CD14-positive monocyte (primary cell): ENCODE data around the gene RAB3IP. TPM values are rescaled to one million over a fixed set of nuclear protein-coding genes. Genes with fewer than 3 reads are reported as not detected.

ENCODE experiments used
- DNase-seq, 3 donors: peaks; one replicate each; pipeline ENCODE4 v3.0.0-alpha.2; 2011 to 2022
- H2AFZ ChIP-seq: 2 replicates; pipeline ENCODE4 v1.6.0; 2012; ENCODE audit warnings: mild to moderate bottlenecking, low read depth, low read length, inconsistent platforms; ENCODE audit not compliant: insufficient read depth, poor library complexity, severe bottlenecking
- H3K27ac ChIP-seq, 2 donors: 1 replicate in 1 of 2; 2 replicates in 1 of 2; pipeline ENCODE4 v1.5.1; 2012 to 2013; ENCODE audit warnings: low read length in 2 of 2, control low read depth in 1 of 2, inconsistent platforms in 1 of 2, low read depth in 1 of 2, mild to moderate bottlenecking in 1 of 2
- H3K27me3 ChIP-seq, 2 donors: one replicate each; pipeline versions ENCODE4 v1.6.0 to v1.6.1; 2011 to 2013; ENCODE audit warnings: low read length in 2 of 2; ENCODE audit not compliant: control insufficient read depth in 2 of 2, insufficient read depth in 2 of 2
- H3K36me3 ChIP-seq, 2 donors: replicated peaks in 1 of 2; 1 replicate in 1 of 2; 2 replicates in 1 of 2; pipeline versions ENCODE4 v1.5.1 to v1.6.1; 2012 to 2013; ENCODE audit warnings: low read length in 2 of 2, control low read depth in 1 of 2, inconsistent platforms in 1 of 2, mild to moderate bottlenecking in 1 of 2; ENCODE audit not compliant: insufficient read depth in 2 of 2, control insufficient read depth in 1 of 2
- H3K4me1 ChIP-seq, 2 donors: 1 replicate in 1 of 2; 2 replicates in 1 of 2; pipeline versions ENCODE4 v1.5.1 to v1.6.1; 2012 to 2013; ENCODE audit warnings: low read length in 2 of 2, control low read depth in 1 of 2, inconsistent platforms in 1 of 2, mild to moderate bottlenecking in 1 of 2, moderate library complexity in 1 of 2; ENCODE audit not compliant: insufficient read depth in 2 of 2, control insufficient read depth in 1 of 2
- H3K4me2 ChIP-seq: replicated peaks from 2 replicates; pipeline ENCODE3; 2012; ENCODE audit warnings: low read length, moderate library complexity, mild to moderate bottlenecking; ENCODE audit not compliant: poor library complexity, severe bottlenecking; ENCODE audit errors: extremely low read depth
- H3K4me3 ChIP-seq, 3 experiments: fragments of 200-600 bp in 1 of 3; sonication (generic) in 1 of 3; replicated peaks in 1 of 3; 1 replicate in 2 of 3; 2 replicates in 1 of 3; pipeline ENCODE4 v1.5.1; 2011 to 2013; ENCODE audit warnings: low read length in 3 of 3, mild to moderate bottlenecking in 3 of 3, control low read depth in 2 of 3, low read depth in 2 of 3, inconsistent platforms in 1 of 3, moderate library complexity in 1 of 3
- H3K79me2 ChIP-seq: 2 replicates; pipeline ENCODE4 v1.6.0; 2012; ENCODE audit warnings: mild to moderate bottlenecking, control low read depth, inconsistent platforms, low read length, moderate library complexity; ENCODE audit not compliant: insufficient read depth
- H3K9ac ChIP-seq: 2 replicates; pipeline ENCODE4 v1.6.0; 2017; ENCODE audit warnings: low read length, mild to moderate bottlenecking; ENCODE audit not compliant: insufficient read depth, poor library complexity, severe bottlenecking
- H3K9me3 ChIP-seq, 2 donors: replicated peaks in 1 of 2; 1 replicate in 1 of 2; 2 replicates in 1 of 2; pipeline versions ENCODE4 v1.5.1 to v1.6.1; 2012 to 2013; ENCODE audit warnings: low read length in 2 of 2, control low read depth in 1 of 2; ENCODE audit not compliant: control insufficient read depth in 1 of 2, insufficient read depth in 1 of 2
- H4K20me1 ChIP-seq: 2 replicates; pipeline ENCODE4 v1.6.0; 2012; ENCODE audit warnings: mild to moderate bottlenecking, low read length, control low read depth, moderate library complexity; ENCODE audit not compliant: insufficient read depth
- H3K27ac Mint-ChIP-seq, 7 donors: one replicate each; pipeline ENCODE4 v1.8.0; 2020; ENCODE audit warnings: mild to moderate bottlenecking in 7 of 7, mixed read lengths in 7 of 7, moderate library complexity in 6 of 7, inconsistent platforms in 2 of 7
- H3K27me3 Mint-ChIP-seq, 3 donors: one replicate each; pipeline ENCODE4 v1.8.0; 2021 to 2022; ENCODE audit warnings: low read depth in 3 of 3, mild to moderate bottlenecking in 3 of 3, mixed read lengths in 3 of 3, moderate library complexity in 3 of 3, inconsistent platforms in 1 of 3
- H3K36me3 Mint-ChIP-seq, 2 donors: one replicate each; pipeline ENCODE4 v1.8.0; 2020; ENCODE audit warnings: mixed read lengths in 2 of 2, inconsistent platforms in 1 of 2, mild to moderate bottlenecking in 1 of 2
- H3K4me1 Mint-ChIP-seq: one replicate; pipeline ENCODE4 v1.8.0; 2020; ENCODE audit warnings: mild to moderate bottlenecking, mixed read lengths
- H3K4me3 Mint-ChIP-seq, 2 donors: one replicate each; pipeline ENCODE4 v1.8.0; 2020; ENCODE audit warnings: mild to moderate bottlenecking in 2 of 2, mixed read lengths in 2 of 2, moderate library complexity in 1 of 2
- H3K9me3 Mint-ChIP-seq, 7 donors: one replicate each; pipeline ENCODE4 v1.8.0; 2020 to 2022; ENCODE audit warnings: mixed read lengths in 7 of 7, mild to moderate bottlenecking in 6 of 7, moderate library complexity in 6 of 7, inconsistent platforms in 2 of 7
- WGBS: methylation state at CpG from one replicate; pipeline ENCODE4 v1.1.5; 2013; ENCODE audit warnings: missing lambda C conversion rate; ENCODE audit not compliant: insufficient coverage; 5-methylcytosine and 5-hydroxymethylcytosine counted together
- intact Hi-C, 2 donors: fragments of 100-400 bp; cut with micrococcal nuclease; formaldehyde crosslinking; loops; one replicate each; pipeline versions ENCODE4 v1.15.0 to v1.15.1; 2023
- polyA plus RNA-seq, 3 donors: library from polyadenylated mRNA; depleted of rRNA in 1 of 3; unstranded in 2 of 3; stranded (reverse) in 1 of 3; fragments of 300-500 nt in 2 of 3; fragments of >200 nt in 1 of 3; fragmentation: Illumina TruSeq in 2 of 3; gene quantifications; 1 replicate in 2 of 3; 2 replicates in 1 of 3; pipeline ENCODE4 v1.2.3, GENCODE V29; 2012 to 2021
- TF ChIP-seq, protein P1 (sequence below): fragments of 200-600 bp; IDR thresholded peaks from one replicate; pipeline ENCODE4 v1.8.0; 2022; ENCODE audit warnings: antibody characterized with exemption, mild to moderate bottlenecking

The RAB3IP gene
- polyA plus RNA-seq, 3 donors, result 8.2 to 14.8 (median 9.4) TPM

DNA sequence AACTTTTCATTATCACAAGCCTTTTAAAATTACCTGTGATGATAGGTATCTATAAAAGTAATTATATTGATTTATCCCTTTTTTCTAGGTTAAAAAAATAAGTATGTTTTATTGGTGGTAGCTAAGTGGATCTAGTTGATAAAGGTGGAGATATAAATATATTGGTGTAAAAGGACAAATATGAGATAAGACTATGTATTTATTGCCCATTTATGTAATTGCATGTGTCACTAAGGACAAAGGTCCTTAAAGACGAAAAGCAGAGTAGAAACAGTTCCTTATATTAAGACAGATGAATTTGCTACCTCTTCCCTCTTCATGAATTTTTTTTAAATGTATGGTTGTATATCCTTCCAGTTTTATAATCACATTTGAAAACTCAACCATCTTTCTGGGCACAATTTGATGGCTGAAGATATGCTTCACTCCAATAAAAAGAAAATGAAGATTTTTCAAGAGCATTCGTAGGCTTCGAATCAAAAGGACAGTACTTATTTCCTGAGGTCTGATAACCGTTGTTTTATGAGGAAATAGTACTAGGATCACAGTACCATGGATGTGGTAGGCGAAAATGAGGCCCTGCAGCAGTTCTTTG lies 86.4 kb downstream of the RAB3IP start, which contains the start of gene MYRFL:
Gene MYRFL (plus strand): TSS at position 262 of the 595 bp plus-strand sequence. CDS start 291 bp downstream, at position 553.
- Mint-ChIP-seq H3K27me3 (peaks cover 2 to 5% (median 5%) of the 10 kb centered on the region in 3 donors), H3K27ac (no peak within 1 kb of the TSS), H3K4me3 (no peak within 1 kb of the TSS), H3K4me1 (peaks cover 2% of the 10 kb centered on the region), H3K9me3 (no peaks in the 10 kb centered on the region), H3K36me3 (no peaks in the 10 kb centered on the region)
- no peak within 1 kb of the TSS for H3K4me2 ChIP-seq
- H3K9ac ChIP-seq, result no peak within 1 kb of the TSS
- no peaks in the 10 kb centered on the region for H3K79me2 ChIP-seq
- no peaks in the 10 kb centered on the region for H3K9me3 ChIP-seq
- no peaks in the 10 kb centered on the region for H3K27me3 ChIP-seq
- no peak within 1 kb of the TSS for H3K4me3 ChIP-seq
- 77% methylated on average over 2 of the region's 5 CpGs for WGBS
- TF ChIP-seq, protein P1, sequence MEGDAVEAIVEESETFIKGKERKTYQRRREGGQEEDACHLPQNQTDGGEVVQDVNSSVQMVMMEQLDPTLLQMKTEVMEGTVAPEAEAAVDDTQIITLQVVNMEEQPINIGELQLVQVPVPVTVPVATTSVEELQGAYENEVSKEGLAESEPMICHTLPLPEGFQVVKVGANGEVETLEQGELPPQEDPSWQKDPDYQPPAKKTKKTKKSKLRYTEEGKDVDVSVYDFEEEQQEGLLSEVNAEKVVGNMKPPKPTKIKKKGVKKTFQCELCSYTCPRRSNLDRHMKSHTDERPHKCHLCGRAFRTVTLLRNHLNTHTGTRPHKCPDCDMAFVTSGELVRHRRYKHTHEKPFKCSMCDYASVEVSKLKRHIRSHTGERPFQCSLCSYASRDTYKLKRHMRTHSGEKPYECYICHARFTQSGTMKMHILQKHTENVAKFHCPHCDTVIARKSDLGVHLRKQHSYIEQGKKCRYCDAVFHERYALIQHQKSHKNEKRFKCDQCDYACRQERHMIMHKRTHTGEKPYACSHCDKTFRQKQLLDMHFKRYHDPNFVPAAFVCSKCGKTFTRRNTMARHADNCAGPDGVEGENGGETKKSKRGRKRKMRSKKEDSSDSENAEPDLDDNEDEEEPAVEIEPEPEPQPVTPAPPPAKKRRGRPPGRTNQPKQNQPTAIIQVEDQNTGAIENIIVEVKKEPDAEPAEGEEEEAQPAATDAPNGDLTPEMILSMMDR, result no peak
- no peak for DNase-seq
- no peak within 1 kb of the TSS for H3K27ac ChIP-seq
- no peaks in the 10 kb centered on the region for H4K20me1 ChIP-seq
- H3K4me1 ChIP-seq, result no peaks in the 10 kb centered on the region
- no peak within 1 kb of the TSS for H2AFZ ChIP-seq
- intact Hi-C loops, result no loop called here
- no peaks in the 10 kb centered on the region for H3K36me3 ChIP-seq

DNA sequence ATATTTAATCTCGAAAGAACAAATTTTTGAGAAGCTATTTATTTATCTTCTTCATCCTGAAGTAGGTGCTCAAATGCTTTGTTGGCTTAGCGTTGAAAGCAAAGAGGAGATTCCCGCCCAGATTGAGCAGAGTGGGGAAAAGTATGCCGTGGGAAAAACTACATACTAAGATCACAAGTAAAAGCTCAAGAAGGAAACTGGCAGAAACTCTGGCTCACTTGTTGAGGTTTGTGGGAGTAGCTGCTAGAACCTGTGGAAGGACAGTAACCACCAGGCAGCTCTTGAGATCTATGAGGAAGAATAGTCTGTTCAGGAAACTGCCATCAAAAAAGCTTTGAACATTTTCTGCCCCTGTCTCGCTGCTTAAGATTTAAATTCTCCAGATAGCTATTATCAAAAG lies 90.2 kb downstream of the RAB3IP start:
- H3K4me2 ChIP-seq, result no peak overlapping the region
- intact Hi-C loops, result no loop called here
- Mint-ChIP-seq H3K4me3 (no peak overlapping the region), H3K4me1 (no peaks in the 10 kb centered on the region), H3K27ac (no peak overlapping the region), H3K27me3 (peaks cover 3 to 10% (median 6%) of the 10 kb centered on the region in 3 donors), H3K9me3 (peaks cover 0 to 1% (median 0%) of the 10 kb centered on the region in 7 donors), H3K36me3 (no peaks in the 10 kb centered on the region)
- no peaks in the 10 kb centered on the region for H3K79me2 ChIP-seq
- H4K20me1 ChIP-seq, result no peaks in the 10 kb centered on the region
- no peaks in the 10 kb centered on the region for H3K9me3 ChIP-seq
- H3K4me1 ChIP-seq, result no peaks in the 10 kb centered on the region
- no peak for DNase-seq
- no peak overlapping the region for H3K4me3 ChIP-seq
- TF ChIP-seq, protein P1, result no peak
- H3K27ac ChIP-seq, result no peak overlapping the region
- no peak overlapping the region for H3K9ac ChIP-seq
- WGBS, result no CpG with 5 or more reads among the region's 5 CpGs
- no peaks in the 10 kb centered on the region for H3K27me3 ChIP-seq
- H2AFZ ChIP-seq, result no peak overlapping the region
- no peaks in the 10 kb centered on the region for H3K36me3 ChIP-seq
